Neural cell (in vitro differentiated cells): ENCODE measurements around the gene GRB2.

Experiments used
- EP300 ChIP-seq: fragments of 450-650 bp; conservative IDR thresholded peaks from 2 replicates; pipeline ENCODE4 v1.6.1; 2014; ENCODE audit warnings: antibody characterized with exemption, mild to moderate bottlenecking, moderate library complexity; ENCODE audit not compliant: poor library complexity, severe bottlenecking
- EZH2 ChIP-seq: fragments of 200-600, 300-800 bp; shearing (Covaris generic), sonication (generic); IDR thresholded peaks from 2 replicates; pipeline ENCODE4 v1.6.1; 2014; ENCODE audit warnings: antibody characterized with exemption, low read length, borderline replicate concordance, mild to moderate bottlenecking; ENCODE audit not compliant: insufficient read depth, poor library complexity, severe bottlenecking
- MXI1 ChIP-seq: fragments of 450-650 bp; conservative IDR thresholded peaks from 2 replicates; pipeline ENCODE4 v1.6.1; 2014; ENCODE audit warnings: antibody characterized with exemption, mild to moderate bottlenecking; ENCODE audit not compliant: poor library complexity, severe bottlenecking
- POLR2AphosphoS5 ChIP-seq: IDR thresholded peaks from 2 replicates; pipeline ENCODE4 v1.6.1; 2012
- RAD21 ChIP-seq: fragments of 450-650 bp; conservative IDR thresholded peaks from 2 replicates; pipeline ENCODE4 v1.6.1; 2014; ENCODE audit warnings: antibody characterized with exemption, mild to moderate bottlenecking, moderate library complexity
- SMC3 ChIP-seq: fragments of 450-650 bp; conservative IDR thresholded peaks from 2 replicates; pipeline ENCODE4 v1.6.1; 2014; ENCODE audit warnings: antibody characterized with exemption, mild to moderate bottlenecking, moderate library complexity; ENCODE audit not compliant: poor library complexity
- TF ChIP-seq, protein P1 (sequence below): IDR thresholded peaks from 2 replicates; pipeline ENCODE4 v1.6.1; 2012; ENCODE audit warnings: borderline replicate concordance
- TF ChIP-seq, protein P2 (sequence below): fragments of 450-650 bp; IDR thresholded peaks from 2 replicates; pipeline ENCODE4 v1.5.1; 2014; ENCODE audit warnings: antibody characterized with exemption, mild to moderate bottlenecking, moderate library complexity; ENCODE audit not compliant: poor library complexity, severe bottlenecking

DNA sequence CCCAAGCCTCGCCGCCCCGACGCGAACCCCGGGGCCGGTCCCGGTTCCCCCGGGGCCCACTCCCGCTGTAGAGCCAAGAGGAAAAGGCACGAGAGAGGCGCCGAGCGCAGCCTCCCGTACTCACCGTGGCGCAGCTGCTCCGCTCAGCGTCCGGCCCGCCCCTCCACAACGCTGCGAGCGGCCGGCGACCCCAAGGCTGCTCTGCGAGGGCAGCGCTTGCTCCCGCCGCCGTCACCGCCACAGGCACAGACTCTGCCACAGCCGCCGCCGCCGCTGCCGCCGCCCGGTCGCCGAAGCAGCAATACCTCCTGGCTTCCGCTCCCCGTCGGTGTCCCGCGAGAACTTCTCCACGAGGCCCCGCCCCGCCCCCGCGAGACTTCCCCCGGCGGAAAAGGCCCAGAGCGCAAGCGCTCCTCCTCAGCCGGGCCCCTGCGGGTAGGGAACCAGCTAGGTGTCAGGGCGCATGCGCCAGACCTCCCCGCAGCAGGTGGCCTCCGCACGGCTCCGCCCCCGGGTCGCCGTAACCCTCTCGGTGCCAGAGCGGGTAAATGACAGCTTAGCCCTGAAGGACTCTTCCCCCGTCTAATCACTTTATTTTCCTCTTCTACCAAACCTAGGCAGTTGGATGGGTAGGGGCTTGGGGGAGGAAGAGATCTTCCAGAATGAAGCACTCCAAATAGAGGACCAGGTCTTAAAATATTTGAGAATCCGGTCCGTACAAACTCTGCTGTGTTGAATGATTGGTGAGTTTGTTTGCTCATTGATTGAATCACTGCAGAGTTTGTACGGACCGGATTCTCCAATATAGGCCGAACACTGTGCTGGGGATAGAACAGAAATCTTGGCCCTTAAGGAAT lies at the start of gene GRB2:
- TF ChIP-seq, protein P1, sequence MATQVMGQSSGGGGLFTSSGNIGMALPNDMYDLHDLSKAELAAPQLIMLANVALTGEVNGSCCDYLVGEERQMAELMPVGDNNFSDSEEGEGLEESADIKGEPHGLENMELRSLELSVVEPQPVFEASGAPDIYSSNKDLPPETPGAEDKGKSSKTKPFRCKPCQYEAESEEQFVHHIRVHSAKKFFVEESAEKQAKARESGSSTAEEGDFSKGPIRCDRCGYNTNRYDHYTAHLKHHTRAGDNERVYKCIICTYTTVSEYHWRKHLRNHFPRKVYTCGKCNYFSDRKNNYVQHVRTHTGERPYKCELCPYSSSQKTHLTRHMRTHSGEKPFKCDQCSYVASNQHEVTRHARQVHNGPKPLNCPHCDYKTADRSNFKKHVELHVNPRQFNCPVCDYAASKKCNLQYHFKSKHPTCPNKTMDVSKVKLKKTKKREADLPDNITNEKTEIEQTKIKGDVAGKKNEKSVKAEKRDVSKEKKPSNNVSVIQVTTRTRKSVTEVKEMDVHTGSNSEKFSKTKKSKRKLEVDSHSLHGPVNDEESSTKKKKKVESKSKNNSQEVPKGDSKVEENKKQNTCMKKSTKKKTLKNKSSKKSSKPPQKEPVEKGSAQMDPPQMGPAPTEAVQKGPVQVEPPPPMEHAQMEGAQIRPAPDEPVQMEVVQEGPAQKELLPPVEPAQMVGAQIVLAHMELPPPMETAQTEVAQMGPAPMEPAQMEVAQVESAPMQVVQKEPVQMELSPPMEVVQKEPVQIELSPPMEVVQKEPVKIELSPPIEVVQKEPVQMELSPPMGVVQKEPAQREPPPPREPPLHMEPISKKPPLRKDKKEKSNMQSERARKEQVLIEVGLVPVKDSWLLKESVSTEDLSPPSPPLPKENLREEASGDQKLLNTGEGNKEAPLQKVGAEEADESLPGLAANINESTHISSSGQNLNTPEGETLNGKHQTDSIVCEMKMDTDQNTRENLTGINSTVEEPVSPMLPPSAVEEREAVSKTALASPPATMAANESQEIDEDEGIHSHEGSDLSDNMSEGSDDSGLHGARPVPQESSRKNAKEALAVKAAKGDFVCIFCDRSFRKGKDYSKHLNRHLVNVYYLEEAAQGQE: peak; percentile 17
- TF ChIP-seq EZH2 (no peak), EP300 (no peak), POLR2AphosphoS5 (peak; percentile 87), MXI1 (peak; percentile 75), SMC3 (peak; percentile 19), RAD21 (peak; percentile 45)
- TF ChIP-seq, protein P2, sequence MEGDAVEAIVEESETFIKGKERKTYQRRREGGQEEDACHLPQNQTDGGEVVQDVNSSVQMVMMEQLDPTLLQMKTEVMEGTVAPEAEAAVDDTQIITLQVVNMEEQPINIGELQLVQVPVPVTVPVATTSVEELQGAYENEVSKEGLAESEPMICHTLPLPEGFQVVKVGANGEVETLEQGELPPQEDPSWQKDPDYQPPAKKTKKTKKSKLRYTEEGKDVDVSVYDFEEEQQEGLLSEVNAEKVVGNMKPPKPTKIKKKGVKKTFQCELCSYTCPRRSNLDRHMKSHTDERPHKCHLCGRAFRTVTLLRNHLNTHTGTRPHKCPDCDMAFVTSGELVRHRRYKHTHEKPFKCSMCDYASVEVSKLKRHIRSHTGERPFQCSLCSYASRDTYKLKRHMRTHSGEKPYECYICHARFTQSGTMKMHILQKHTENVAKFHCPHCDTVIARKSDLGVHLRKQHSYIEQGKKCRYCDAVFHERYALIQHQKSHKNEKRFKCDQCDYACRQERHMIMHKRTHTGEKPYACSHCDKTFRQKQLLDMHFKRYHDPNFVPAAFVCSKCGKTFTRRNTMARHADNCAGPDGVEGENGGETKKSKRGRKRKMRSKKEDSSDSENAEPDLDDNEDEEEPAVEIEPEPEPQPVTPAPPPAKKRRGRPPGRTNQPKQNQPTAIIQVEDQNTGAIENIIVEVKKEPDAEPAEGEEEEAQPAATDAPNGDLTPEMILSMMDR: no peak
